ENCODE data around the gene VCL. TPM values are rescaled to one million over a fixed set of nuclear protein-coding genes. Genes with fewer than 3 reads are reported as not detected.

The VCL gene
- total and polyA plus RNA-seq, 5 donors = 74.6 to 246 (median 216) TPM

GRCh38 chr10:74113546-74113945 lies 115.6 kb downstream of the VCL start:
- H3K4me3 ChIP-seq (ENCODE audit: low read length) = no peak overlapping the region
- no peak overlapping the region for H3K27ac ChIP-seq (ENCODE audit: low read length)
- no peak for ATAC-seq
- H3K9me3 ChIP-seq (ENCODE audit: control insufficient read depth, low read length) = no peaks in the 10 kb centered on the region
- intact Hi-C loops (cut with DNase I) = no loop called here
- no peaks in the 10 kb centered on the region for H3K27me3 ChIP-seq (ENCODE audit: control insufficient read depth, insufficient read depth)
- DNase-seq = no peak
- H3K4me1 ChIP-seq (ENCODE audit: control insufficient read depth, insufficient read depth, low read length) = no peaks in the 10 kb centered on the region
- WGBS = 62% methylated on average over 1 of the region's 1 CpG

- intact Hi-C loops (cut with DNase I) = no loop called here
- 66% methylated on average over 12 of the region's 12 CpGs for WGBS
- peak; percentile 35 to 53 for ATAC-seq
- H3K9me3 ChIP-seq (ENCODE audit: control insufficient read depth, low read length) = no peaks in the 10 kb centered on the region
- H3K4me3 ChIP-seq (ENCODE audit: low read length) = no peak overlapping the region
- H3K27ac ChIP-seq (ENCODE audit: low read length) = no peak overlapping the region
- no peaks in the 10 kb centered on the region for H3K4me1 ChIP-seq (ENCODE audit: control insufficient read depth, insufficient read depth, low read length)
- no peaks in the 10 kb centered on the region for H3K27me3 ChIP-seq (ENCODE audit: control insufficient read depth, insufficient read depth)
- peak in 1 of 3 donors; percentile 52 for DNase-seq
Measured at GRCh38 chr10:74114041-74114448, 116.1 kb downstream of the VCL start.

- intact Hi-C loops (cut with DNase I) = no loop called here
- DNase-seq (no peak), ATAC-seq (no peak)
- Histone ChIP-seq H3K27ac (ENCODE audit: low read length) (no peak overlapping the region), H3K4me3 (ENCODE audit: low read length) (no peak overlapping the region), H3K4me1 (ENCODE audit: control insufficient read depth, insufficient read depth, low read length) (no peaks in the 10 kb centered on the region), H3K9me3 (ENCODE audit: control insufficient read depth, low read length) (no peaks in the 10 kb centered on the region), H3K27me3 (ENCODE audit: control insufficient read depth, insufficient read depth) (no peaks in the 10 kb centered on the region)
- WGBS = 91% methylated on average over 4 of the region's 4 CpGs
Measured at GRCh38 chr10:74117738-74118137, 119.8 kb downstream of the VCL start.

- intact Hi-C loops (cut with DNase I) = no loop called here
- peak in 1 of 3 donors; percentile 27 for DNase-seq
- H3K4me1 ChIP-seq (ENCODE audit: control insufficient read depth, insufficient read depth, low read length) = no peaks in the 10 kb centered on the region
- no peak overlapping the region for H3K4me3 ChIP-seq (ENCODE audit: low read length)
- H3K27me3 ChIP-seq (ENCODE audit: control insufficient read depth, insufficient read depth) = no peaks in the 10 kb centered on the region
- WGBS = 68% methylated on average over 3 of the region's 3 CpGs
- no peaks in the 10 kb centered on the region for H3K9me3 ChIP-seq (ENCODE audit: control insufficient read depth, low read length)
- peak in 1 of 2 donors; percentile 79 for ATAC-seq
- H3K27ac ChIP-seq (ENCODE audit: low read length) = no peak overlapping the region
Measured at GRCh38 chr10:74118804-74119203, 120.9 kb downstream of the VCL start.

- H3K27ac ChIP-seq (ENCODE audit: low read length) = no peak overlapping the region
- H3K4me3 ChIP-seq (ENCODE audit: low read length) = no peak overlapping the region
- 30% methylated on average over 1 of the region's 1 CpG for WGBS
- no peak for DNase-seq
- H3K27me3 ChIP-seq (ENCODE audit: control insufficient read depth, insufficient read depth) = no peaks in the 10 kb centered on the region
- intact Hi-C loops (cut with DNase I) = no loop called here
- H3K9me3 ChIP-seq (ENCODE audit: control insufficient read depth, low read length) = no peaks in the 10 kb centered on the region
- H3K4me1 ChIP-seq (ENCODE audit: control insufficient read depth, insufficient read depth, low read length) = no peaks in the 10 kb centered on the region
- ATAC-seq = no peak
Measured at GRCh38 chr10:74120911-74121310, 123.0 kb downstream of the VCL start.

GRCh38 chr10:74121368-74121767 lies 123.5 kb downstream of the VCL start:
- Histone ChIP-seq H3K27ac (ENCODE audit: low read length) (no peak overlapping the region), H3K4me1 (ENCODE audit: control insufficient read depth, insufficient read depth, low read length) (no peaks in the 10 kb centered on the region), H3K27me3 (ENCODE audit: control insufficient read depth, insufficient read depth) (no peaks in the 10 kb centered on the region), H3K9me3 (ENCODE audit: control insufficient read depth, low read length) (no peaks in the 10 kb centered on the region), H3K4me3 (ENCODE audit: low read length) (no peak overlapping the region)
- intact Hi-C loops (cut with DNase I) = no loop called here
- ATAC-seq (no peak), DNase-seq (no peak)
- 78% methylated on average over 1 of the region's 1 CpG for WGBS

- H3K27ac ChIP-seq (ENCODE audit: low read length) = no peak overlapping the region
- H3K9me3 ChIP-seq (ENCODE audit: control insufficient read depth, low read length) = no peaks in the 10 kb centered on the region
- H3K4me1 ChIP-seq (ENCODE audit: control insufficient read depth, insufficient read depth, low read length) = no peaks in the 10 kb centered on the region
- no peak overlapping the region for H3K4me3 ChIP-seq (ENCODE audit: low read length)
- no peaks in the 10 kb centered on the region for H3K27me3 ChIP-seq (ENCODE audit: control insufficient read depth, insufficient read depth)
- ATAC-seq (no peak), DNase-seq (no peak)
- intact Hi-C loops (cut with DNase I) = no loop called here
- WGBS = 54% methylated on average over 3 of the region's 3 CpGs
Measured at GRCh38 chr10:74122060-74122459, 124.1 kb downstream of the VCL start.

GRCh38 chr10:74123081-74123480 lies 125.2 kb downstream of the VCL start:
- intact Hi-C loops (cut with DNase I) = no loop called here
- H3K27me3 ChIP-seq (ENCODE audit: control insufficient read depth, insufficient read depth) = no peaks in the 10 kb centered on the region
- H3K9me3 ChIP-seq (ENCODE audit: control insufficient read depth, low read length) = no peaks in the 10 kb centered on the region
- no peak overlapping the region for H3K27ac ChIP-seq (ENCODE audit: low read length)
- DNase-seq (no peak), ATAC-seq (no peak)
- whole genome bisulfite sequencing = 17% methylated on average over 1 of the region's 1 CpG
- no peaks in the 10 kb centered on the region for H3K4me1 ChIP-seq (ENCODE audit: control insufficient read depth, insufficient read depth, low read length)
- no peak overlapping the region for H3K4me3 ChIP-seq (ENCODE audit: low read length)

GRCh38 chr10:74133923-74134820 lies 136.3 kb downstream of the VCL start:
- ATAC-seq (no peak), DNase-seq (no peak)
- no peaks in the 10 kb centered on the region for H3K4me1 ChIP-seq (ENCODE audit: control insufficient read depth, insufficient read depth, low read length)
- H3K4me3 ChIP-seq (ENCODE audit: low read length) = no peak overlapping the region
- H3K27ac ChIP-seq (ENCODE audit: low read length) = no peak overlapping the region
- intact Hi-C loops (cut with DNase I) = no loop called here
- 86% methylated on average over 11 of the region's 11 CpGs for WGBS
- H3K27me3 ChIP-seq (ENCODE audit: control insufficient read depth, insufficient read depth) = no peaks in the 10 kb centered on the region
- H3K9me3 ChIP-seq (ENCODE audit: control insufficient read depth, low read length) = no peaks in the 10 kb centered on the region

GRCh38 chr10:74135452-74135851 lies 137.5 kb downstream of the VCL start:
- no peak overlapping the region for H3K4me3 ChIP-seq (ENCODE audit: low read length)
- ATAC-seq (no peak), DNase-seq (no peak)
- H3K4me1 ChIP-seq (ENCODE audit: control insufficient read depth, insufficient read depth, low read length) = no peaks in the 10 kb centered on the region
- no peak overlapping the region for H3K27ac ChIP-seq (ENCODE audit: low read length)
- intact Hi-C loops (cut with DNase I) = no loop called here
- H3K27me3 ChIP-seq (ENCODE audit: control insufficient read depth, insufficient read depth) = no peaks in the 10 kb centered on the region
- WGBS = 91% methylated on average over 3 of the region's 3 CpGs
- H3K9me3 ChIP-seq (ENCODE audit: control insufficient read depth, low read length) = no peaks in the 10 kb centered on the region

- H3K9me3 ChIP-seq (ENCODE audit: control insufficient read depth, low read length) = no peaks in the 10 kb centered on the region
- DNase-seq (no peak), ATAC-seq (no peak)
- intact Hi-C loops (cut with DNase I) = no loop called here
- WGBS = 65% methylated on average over 5 of the region's 5 CpGs
- H3K27me3 ChIP-seq (ENCODE audit: control insufficient read depth, insufficient read depth) = no peaks in the 10 kb centered on the region
- peaks cover 2% of the 10 kb centered on the region for H3K4me1 ChIP-seq (ENCODE audit: control insufficient read depth, insufficient read depth, low read length)
- H3K27ac ChIP-seq (ENCODE audit: low read length) = no peak overlapping the region
- no peak overlapping the region for H3K4me3 ChIP-seq (ENCODE audit: low read length)
Measured at GRCh38 chr10:74137992-74138391, 140.1 kb downstream of the VCL start.

All from right cardiac atrium (tissue), 5 donors.